ENCODE measurements around the gene ANKRD13D.

ANKRD13D gene

DNA sequence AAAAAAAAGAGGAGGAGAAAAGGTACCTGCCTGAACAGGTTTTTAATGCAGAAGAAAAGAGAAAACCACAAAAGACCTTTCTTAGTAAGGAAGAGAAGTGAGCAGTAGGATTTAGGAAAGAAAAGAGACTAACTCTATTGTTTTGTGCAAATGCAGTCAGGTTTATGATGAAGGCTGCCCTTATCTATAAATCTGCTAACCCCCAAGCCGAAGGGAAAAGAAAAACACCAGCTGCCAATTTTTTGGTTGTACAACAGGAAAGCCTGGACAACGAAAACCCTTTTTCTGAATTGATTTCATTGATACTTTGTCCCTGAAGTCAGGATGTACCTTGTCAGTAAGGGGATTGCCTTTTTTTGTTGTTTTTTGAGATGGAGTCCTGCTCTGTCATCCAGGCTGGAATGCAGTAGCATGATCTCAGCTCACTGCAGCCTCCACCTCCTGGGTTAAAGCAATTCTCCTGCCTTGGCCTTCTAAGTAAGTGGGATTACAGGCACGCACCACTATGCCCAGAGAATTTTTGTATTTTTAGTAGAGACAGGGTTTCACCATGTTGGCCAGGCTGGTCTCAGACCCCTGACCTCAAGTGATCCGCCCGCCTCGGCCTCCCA, 43.1 kb downstream of the ANKRD13D start:
- no peak for DNase-seq

DNA sequence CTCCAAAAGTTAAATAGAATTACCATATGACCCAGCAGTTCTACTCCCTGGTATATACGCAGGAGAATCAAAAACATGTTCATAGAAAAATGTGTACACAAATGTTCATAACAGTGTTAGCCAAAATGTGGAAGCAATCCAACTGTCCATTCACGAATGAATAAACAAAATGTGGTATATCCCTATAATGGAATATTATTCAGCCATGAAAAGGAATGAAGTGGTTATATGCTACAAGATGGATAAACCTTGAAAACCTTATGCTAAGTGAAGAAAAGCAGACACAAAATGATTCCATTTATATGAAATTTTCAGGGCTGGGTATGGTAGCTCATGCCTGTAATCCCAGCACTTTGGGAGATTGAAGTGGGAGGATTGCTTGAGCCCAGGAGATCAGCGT, 48.2 kb downstream of the ANKRD13D start:
- DNase-seq: no peak

DNA sequence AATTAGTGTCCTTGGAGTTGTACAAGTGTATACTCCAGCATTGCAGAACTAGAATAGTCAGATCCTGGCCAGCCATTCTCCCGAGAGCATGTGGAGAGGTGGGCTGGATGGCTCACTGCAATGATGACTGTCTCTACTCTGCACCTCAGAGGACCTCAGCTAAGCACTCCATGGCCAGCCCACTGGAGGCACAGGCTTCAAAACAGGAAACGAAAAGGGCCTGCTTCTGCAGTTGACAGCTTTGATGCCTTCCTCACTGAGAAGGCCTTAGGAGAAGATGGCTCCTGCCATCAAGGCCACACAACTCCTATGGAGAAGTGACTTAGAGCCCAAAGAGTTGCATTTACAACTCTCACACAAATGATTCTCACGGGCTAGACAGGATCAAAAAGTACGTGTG, 55.2 kb downstream of the ANKRD13D start:
- no peak for DNase-seq

DNA sequence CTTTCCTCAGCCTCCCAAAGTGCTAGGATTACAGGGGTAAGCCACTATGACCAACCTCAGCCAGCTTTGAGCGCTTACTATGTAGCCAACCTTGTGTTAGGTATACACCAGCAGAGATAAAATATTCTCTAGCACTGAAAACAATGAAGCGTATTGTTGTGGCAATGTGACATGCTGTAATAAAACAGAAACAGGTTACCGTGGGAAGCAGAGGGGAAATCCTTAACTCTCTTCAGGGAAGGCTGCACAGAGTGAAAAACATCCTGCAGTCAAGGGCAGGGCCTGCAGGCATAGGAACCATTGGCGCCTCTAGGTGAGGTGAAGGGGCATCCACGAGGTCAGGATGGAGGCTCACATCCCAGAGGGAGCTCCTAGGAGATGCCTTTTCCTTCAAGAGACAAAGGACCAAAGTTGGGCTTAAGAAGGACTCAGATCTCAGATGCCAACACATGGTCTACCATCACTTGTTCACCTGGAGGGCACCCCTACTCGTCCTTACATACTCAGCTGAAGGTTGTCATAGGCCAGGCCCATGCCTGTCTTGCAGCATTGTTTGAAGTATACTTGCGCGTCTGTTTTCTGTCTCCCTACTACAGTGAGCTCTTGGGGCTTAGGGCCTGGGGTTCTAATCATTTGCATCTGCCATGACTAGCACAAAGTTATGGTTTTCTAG, 56.3 kb downstream of the ANKRD13D start:
- DNase-seq: no peak

- DNase-seq: no peak
Observed at GRCh38 chr11:67345920-67346819, 57.1 kb downstream of the ANKRD13D start.

- DNase-seq: no peak
Observed at GRCh38 chr11:67347964-67348749, 59.1 kb downstream of the ANKRD13D start.

- no peak for DNase-seq
Observed at GRCh38 chr11:67349036-67349435, 59.9 kb downstream of the ANKRD13D start.

DNA sequence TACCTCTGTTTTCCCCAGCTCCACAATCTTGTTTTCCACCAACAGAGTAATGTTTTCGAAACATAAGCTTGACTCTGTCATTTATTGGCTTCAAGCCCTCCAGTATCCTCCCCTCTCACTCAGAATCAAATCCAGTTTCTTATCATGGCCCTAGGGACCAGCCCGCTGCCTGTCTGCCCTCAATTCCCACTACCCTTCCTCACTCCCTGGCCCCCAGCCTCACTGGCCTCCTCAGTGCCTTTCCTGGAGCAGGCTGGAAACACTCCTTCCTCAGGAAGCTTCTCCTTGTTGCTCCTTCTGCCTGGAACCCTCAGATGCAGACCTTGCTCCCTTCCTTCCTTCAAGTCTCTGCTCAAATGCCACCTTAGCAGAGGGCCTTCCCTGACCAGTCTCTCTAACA, 60.4 kb downstream of the ANKRD13D start:
- DNase-seq: no peak

DNA sequence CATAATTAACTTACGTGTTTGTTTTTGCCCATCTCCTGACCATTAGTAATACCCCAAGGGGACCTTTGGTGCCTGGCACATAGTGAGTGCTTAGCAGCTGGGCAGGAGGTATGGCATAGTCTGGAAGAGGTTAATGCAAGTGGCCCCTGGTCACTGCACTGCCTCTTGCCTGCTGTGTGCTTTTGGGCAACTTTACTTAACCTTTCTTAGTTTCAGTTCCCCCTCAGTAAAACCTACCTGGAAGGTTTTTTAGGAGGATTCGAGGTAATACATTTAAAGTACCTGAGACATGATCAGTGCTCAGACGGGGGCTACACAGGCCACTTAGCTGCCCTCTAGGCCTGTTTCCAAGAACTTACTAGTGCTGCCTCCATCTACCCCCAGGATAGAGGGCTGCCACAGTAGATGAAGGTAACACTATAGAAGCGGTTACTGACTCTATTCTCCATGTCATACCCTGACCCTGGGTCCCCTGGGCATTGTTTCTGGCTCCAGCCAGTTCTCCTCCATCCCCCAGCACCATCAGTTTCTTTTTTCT, 60.9 kb downstream of the ANKRD13D start:
- no peak for DNase-seq

GRCh38 chr11:67351275-67352005, 62.3 kb downstream of the ANKRD13D start:
- DNase-seq: peak; percentile 56

Measured in NCI-H1105 (cell line).